Measurements from ENCODE around the gene CECR2. TPM values are rescaled to one million over a fixed set of nuclear protein-coding genes. Genes with fewer than 3 reads are reported as not detected.
A peak's percentile ranks its signal among the peaks of the same experiment; 100 is the strongest.

The CECR2 gene
- total and polyA plus RNA-seq, 9 donors, result 0.87 to 6.7 (median 1.4) TPM

DNA sequence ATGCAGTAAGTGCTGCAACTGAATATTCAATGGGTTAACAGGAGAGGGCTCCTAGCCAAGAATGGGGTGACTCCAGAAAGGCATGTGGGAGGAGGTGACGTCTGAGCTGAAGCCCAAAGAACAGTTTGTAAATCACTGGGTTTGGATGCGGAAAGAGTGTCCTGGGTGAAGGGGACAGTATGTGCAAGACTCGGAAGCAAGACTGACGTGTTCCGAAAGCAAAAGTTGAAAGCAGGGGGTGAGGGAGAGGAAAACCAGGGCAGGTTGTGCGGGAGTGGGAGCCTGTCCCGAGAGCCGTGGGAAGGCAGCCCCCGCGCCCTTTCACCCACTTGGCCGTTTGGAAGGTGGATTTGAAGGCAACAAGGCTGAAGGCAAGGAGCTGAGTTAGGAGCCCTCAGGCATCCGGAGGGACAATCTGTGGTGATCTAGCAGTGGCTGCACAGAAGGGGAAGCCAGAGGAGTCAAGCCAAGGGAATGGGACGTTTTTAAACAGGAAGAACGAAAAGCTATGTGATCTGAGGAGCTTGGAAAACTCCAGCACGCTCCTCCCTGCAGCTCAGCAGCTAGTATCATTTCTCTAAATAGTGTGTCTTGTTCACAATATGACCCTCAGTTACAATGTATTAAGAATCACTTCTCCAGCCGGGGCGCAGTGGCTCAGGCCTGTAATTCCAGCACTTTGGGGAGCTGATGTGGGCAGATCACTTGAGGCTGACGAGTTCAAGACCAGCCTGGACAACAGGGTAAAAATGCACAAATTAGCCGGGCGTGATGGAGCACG, 201.8 kb downstream of the CECR2 start:
- H3K27me3 ChIP-seq, result no peaks in the 10 kb centered on the region
- peak; percentile 54 to 86 (median 78) for DNase-seq
- H3K27ac ChIP-seq, result peak overlapping the region; percentile 26 to 30
- no peaks in the 10 kb centered on the region for H3K36me3 ChIP-seq
- H3K4me3 ChIP-seq, result peak overlapping the region; percentile 24
- no peaks in the 10 kb centered on the region for H3K9me3 ChIP-seq
- intact Hi-C loops (cut with DNase I), result loop anchor here in 1 of 4 donors (10.0 kb wide), 1 partner anchor 64 kb away; the partner anchor contains the start of gene BCL2L13
- TF ChIP-seq POLR2A (IDR thresholded peaks at IDR 0.05), result peak; percentile 20
- TF ChIP-seq, protein P1, sequence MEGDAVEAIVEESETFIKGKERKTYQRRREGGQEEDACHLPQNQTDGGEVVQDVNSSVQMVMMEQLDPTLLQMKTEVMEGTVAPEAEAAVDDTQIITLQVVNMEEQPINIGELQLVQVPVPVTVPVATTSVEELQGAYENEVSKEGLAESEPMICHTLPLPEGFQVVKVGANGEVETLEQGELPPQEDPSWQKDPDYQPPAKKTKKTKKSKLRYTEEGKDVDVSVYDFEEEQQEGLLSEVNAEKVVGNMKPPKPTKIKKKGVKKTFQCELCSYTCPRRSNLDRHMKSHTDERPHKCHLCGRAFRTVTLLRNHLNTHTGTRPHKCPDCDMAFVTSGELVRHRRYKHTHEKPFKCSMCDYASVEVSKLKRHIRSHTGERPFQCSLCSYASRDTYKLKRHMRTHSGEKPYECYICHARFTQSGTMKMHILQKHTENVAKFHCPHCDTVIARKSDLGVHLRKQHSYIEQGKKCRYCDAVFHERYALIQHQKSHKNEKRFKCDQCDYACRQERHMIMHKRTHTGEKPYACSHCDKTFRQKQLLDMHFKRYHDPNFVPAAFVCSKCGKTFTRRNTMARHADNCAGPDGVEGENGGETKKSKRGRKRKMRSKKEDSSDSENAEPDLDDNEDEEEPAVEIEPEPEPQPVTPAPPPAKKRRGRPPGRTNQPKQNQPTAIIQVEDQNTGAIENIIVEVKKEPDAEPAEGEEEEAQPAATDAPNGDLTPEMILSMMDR (IDR thresholded peaks at IDR 0.05), result no peak
- TF ChIP-seq EP300 (IDR thresholded peaks at IDR 0.05), result peak; percentile 98
- WGBS, 3 donors, result 7 to 10% (median 8%) methylated on average over 21 of the region's 21 CpGs
- H3K4me1 ChIP-seq (ENCODE audit: insufficient read depth), result peaks cover 8% of the 10 kb centered on the region

DNA sequence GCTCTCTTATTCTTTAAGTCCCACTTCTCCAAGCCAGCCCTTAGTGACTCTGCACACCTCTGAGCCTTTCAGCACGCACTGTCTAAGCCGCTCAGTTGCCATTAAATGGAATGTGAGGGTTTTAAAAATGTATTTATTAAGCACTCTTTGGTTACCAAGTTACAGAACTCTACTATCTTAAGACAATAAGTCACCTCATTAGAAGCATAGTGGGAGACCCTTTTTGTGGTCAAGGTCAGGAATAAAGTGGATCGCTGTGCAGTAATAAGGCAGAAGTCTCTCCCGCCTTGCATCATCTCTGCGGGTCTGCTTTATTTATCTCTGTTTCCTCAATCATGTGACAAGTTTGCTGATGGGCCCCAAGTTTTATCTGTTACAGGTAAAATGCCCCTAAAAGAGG, 205.9 kb downstream of the CECR2 start:
- intact Hi-C loops (cut with DNase I), result loop anchor here in 1 of 4 donors (10.0 kb wide), 1 partner anchor 60 kb away; the partner anchor contains the start of gene BCL2L13
- no peak overlapping the region for H3K4me3 ChIP-seq
- no peak for DNase-seq
- H3K27me3 ChIP-seq, result no peaks in the 10 kb centered on the region
- H3K27ac ChIP-seq, result no peak overlapping the region
- H3K9me3 ChIP-seq, result no peaks in the 10 kb centered on the region
- peaks cover 4% of the 10 kb centered on the region for H3K4me1 ChIP-seq (ENCODE audit: insufficient read depth)
- 66 to 70% (median 69%) methylated on average over 5 of the region's 5 CpGs for WGBS, 3 donors
- no peak for TF ChIP-seq POLR2A (IDR thresholded peaks at IDR 0.05)
- TF ChIP-seq EP300 (IDR thresholded peaks at IDR 0.05), result no peak
- TF ChIP-seq, protein P1 (IDR thresholded peaks at IDR 0.05), result no peak
- H3K36me3 ChIP-seq, result no peaks in the 10 kb centered on the region

GRCh38 chr22:17575681-17576080, 206.4 kb downstream of the CECR2 start:
- Histone ChIP-seq H3K27me3 (no peaks in the 10 kb centered on the region), H3K27ac (no peak overlapping the region), H3K9me3 (no peaks in the 10 kb centered on the region), H3K36me3 (no peaks in the 10 kb centered on the region), H3K4me1 (ENCODE audit: insufficient read depth) (peaks cover 7% of the 10 kb centered on the region), H3K4me3 (no peak overlapping the region)
- intact Hi-C loops (cut with DNase I), result loop anchor here in 1 of 4 donors (10.0 kb wide), 1 partner anchor 59 kb away; the partner anchor contains the start of gene BCL2L13
- TF ChIP-seq, protein P1 (IDR thresholded peaks at IDR 0.05), result no peak
- no peak for TF ChIP-seq POLR2A (IDR thresholded peaks at IDR 0.05)
- no peak for TF ChIP-seq EP300 (IDR thresholded peaks at IDR 0.05)
- 73 to 79% (median 74%) methylated on average over 4 of the region's 4 CpGs for WGBS, 3 donors
- no peak for DNase-seq

GRCh38 chr22:17576470-17576869, 207.2 kb downstream of the CECR2 start:
- TF ChIP-seq, protein P1 (IDR thresholded peaks at IDR 0.05), result no peak
- TF ChIP-seq EP300 (IDR thresholded peaks at IDR 0.05) (no peak), POLR2A (IDR thresholded peaks at IDR 0.05) (no peak)
- Histone ChIP-seq H3K4me1 (ENCODE audit: insufficient read depth) (peaks cover 6% of the 10 kb centered on the region), H3K27me3 (no peaks in the 10 kb centered on the region), H3K4me3 (no peak overlapping the region), H3K36me3 (no peaks in the 10 kb centered on the region), H3K9me3 (no peaks in the 10 kb centered on the region), H3K27ac (no peak overlapping the region)
- WGBS, 3 donors, result 77 to 93% (median 92%) methylated on average over 6 of the region's 6 CpGs
- peak in 1 of 5 donors; percentile 17 for DNase-seq
- intact Hi-C loops (cut with DNase I), result loop anchor here in 1 of 4 donors (10.0 kb wide), 1 partner anchor 58 kb away; the partner anchor contains the start of gene BCL2L13
